GM19397 (cell line): ENCODE measurements around the gene HLA-DPA1.

Source experiments
- ATAC-seq: cut with Tn5 transposase; IDR thresholded peaks from one replicate; pipeline ENCODE4 v1.9.1; 2021; ENCODE audit warnings: mild to moderate bottlenecking, moderate library complexity; ENCODE audit not compliant: unreplicated experiment

HLA-DPA1 gene

DNA sequence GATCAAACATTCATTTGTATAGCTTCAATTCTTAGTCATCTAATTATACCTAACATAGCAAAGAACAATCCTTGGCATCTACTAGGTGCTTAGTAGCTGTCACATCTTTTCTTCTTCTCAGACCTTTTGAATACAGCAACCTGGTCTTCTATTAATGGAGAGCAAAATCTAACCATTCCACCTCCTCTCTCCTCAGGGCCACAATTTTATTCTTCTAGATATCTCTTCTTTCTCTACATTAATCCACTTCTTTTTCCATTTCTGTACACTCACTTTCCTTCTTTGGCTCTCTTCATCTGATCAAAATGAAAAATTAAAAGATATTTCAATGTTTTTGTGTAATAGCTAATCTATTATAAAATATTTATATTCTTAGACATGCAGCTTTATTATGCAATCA lies 55.0 kb downstream of the HLA-DPA1 start:
- ATAC-seq = no peak

- ATAC-seq = no peak
These were observed 55.6 kb downstream of the HLA-DPA1 start for GRCh38 chr6:33017694-33018353.

DNA sequence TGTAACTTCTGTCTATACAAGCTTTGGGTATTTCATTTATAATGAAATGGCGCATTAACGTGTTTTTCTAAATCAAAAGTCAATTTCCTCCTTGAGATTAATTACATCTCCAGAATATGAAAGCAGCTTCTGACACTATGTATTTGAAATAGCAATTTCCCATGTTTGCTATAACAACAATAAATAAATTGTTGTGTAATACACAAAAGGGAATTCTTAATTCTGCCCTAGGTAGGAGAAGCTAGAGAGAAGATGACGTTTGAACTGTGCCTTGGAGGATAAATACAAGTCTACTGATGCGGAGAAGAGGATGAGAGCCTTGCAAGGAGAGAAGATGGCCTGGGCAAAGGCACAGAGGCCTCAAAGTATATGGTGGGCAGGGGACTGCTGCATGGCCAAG lies 56.4 kb downstream of the HLA-DPA1 start:
- no peak for ATAC-seq

GRCh38 chr6:33015798-33016197 lies 57.7 kb downstream of the HLA-DPA1 start:
- ATAC-seq = no peak

DNA sequence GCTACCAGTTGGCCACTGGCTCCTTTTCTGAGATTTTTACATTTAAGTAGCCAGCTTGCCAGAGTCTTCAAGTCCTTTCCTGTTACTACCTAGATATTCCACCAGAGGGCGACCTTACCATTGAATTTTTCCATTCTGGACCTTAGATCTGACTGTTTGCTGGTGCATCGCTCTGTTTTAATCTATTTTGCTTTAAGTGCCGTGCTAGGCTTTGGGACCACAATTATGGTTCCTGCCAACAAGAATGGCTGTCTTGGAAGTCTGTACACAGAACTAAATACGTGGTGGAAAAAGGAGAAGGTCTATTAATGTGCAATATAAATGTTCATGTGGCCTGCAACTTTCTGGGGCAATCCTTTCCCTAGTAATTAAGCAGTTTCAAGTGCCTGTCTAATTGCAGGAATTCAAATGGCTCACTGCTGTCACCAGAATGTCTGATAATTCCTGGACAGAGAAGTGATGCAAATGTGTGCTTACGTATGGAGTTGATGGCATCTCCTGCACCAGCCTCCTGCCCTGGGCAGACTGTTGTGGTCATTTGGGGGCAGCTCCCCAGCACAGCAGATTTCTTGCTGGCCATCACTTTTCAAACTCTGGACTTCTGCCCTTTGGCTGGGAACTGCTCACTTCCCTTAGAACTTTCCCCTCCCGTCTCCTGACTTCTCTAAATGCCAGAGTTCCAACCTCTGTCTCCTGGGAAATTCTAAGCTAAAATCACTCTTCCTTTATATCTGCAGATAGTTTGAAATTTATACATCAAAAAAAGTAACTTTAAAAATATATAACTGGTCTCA lies 58.4 kb downstream of the HLA-DPA1 start:
- no peak for ATAC-seq
